ENCODE results near the gene LAG3. TPM values are rescaled to one million over a fixed set of nuclear protein-coding genes. Genes with fewer than 3 reads are reported as not detected.

Gene LAG3
- polyA plus RNA-seq, 1 of the 3 experiments (the other 2 are of a cell fraction): 0.72 TPM

DNA sequence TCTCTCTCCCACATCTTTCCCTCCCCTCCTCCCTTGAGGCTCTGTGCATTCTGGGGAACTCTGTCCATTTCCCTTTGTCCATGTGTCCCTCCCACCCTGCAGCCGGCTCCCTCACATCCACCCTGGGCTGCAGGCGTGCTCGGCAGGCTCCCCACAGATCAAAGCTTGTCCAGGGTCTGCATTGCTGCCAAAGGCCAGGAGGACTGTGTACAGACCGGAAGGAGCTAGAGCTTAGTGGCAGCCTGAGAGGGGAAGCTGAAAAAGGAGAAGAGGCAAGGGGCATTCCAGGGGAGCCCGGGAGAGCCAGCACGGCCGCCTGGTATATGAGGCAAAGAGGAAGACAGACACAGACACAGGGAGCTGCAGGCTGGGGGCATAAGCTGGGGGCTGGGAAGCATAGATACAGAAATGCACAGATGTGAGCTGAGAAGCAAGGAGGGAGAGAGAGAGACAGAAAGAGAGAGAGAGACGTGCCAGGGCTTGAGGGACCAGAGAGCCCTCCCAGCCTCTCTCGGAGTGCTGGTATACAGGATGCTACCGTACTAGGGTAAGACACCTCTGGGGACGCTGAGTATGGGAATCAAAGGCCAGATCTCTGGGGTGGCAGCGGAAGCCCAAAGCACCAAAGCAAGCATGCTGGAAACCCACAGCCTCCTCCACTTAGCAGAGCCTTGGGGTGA is 20.3 kb downstream of the LAG3 start:
- Histone ChIP-seq H4K20me1 (ENCODE audit: insufficient read depth) (no peaks in the 10 kb centered on the region), H3K9me2 (no peaks in the 10 kb centered on the region), H3F3A (replicated peaks; ENCODE audit: insufficient read depth) (no peaks in the 10 kb centered on the region), H3K4me1 (ENCODE audit: control insufficient read depth in 1 of 2, insufficient read depth in 2 of 2, low read depth in 1 of 2, low read length in 1 of 2) (peaks cover 0 to 9% of the 10 kb centered on the region in 2 experiments; a peak in 1 of 4 replicates), H3K4me3 (ENCODE audit: low read depth in 2 of 2, low read length in 1 of 2) (no peak overlapping the region), H3K4me2 (no peak overlapping the region), H3K79me2 (ENCODE audit: insufficient read depth) (no peaks in the 10 kb centered on the region), H2AFZ (ENCODE audit: low read depth) (0 out of 2 replicates have a peak overlapping the region, but pooled peaks have one; percentile 1), H3K9me3 (no peaks in the 10 kb centered on the region), H3K36me3 (replicated peaks in 1 of 2; ENCODE audit: control insufficient read depth in 1 of 2, insufficient read depth in 2 of 2, low read length in 1 of 2) (no peaks in the 10 kb centered on the region), H3K9ac (no peak overlapping the region), H3K27ac (ENCODE audit: low read depth in 2 of 2, low read length in 1 of 2) (no peak overlapping the region), H3K27me3 (ENCODE audit: insufficient read depth) (no peaks in the 10 kb centered on the region)
- DNase-seq: no peak
- TF ChIP-seq CTCF (IDR thresholded peaks at IDR 0.05): no peak
- TF ChIP-seq RFX5 (IDR thresholded peaks at IDR 0.05; ENCODE audit: low read length): no peak
- TF ChIP-seq EZH2phosphoT487 (IDR thresholded peaks at IDR 0.05; ENCODE audit: borderline replicate concordance, low read depth): no peak
- TF ChIP-seq TEAD4 (IDR thresholded peaks at IDR 0.05; ENCODE audit: borderline replicate concordance, insufficient read depth): no peak
- TF ChIP-seq TAF1 (IDR thresholded peaks at IDR 0.05; ENCODE audit: borderline replicate concordance, low read depth, low read length): no peak
- TF ChIP-seq USF2 (IDR thresholded peaks at IDR 0.05; ENCODE audit: borderline replicate concordance, low read depth, low read length): no peak
- no peak for TF ChIP-seq SIN3A (IDR thresholded peaks at IDR 0.05; ENCODE audit: borderline replicate concordance, low read depth, low read length)
- TF ChIP-seq RCOR1 (IDR thresholded peaks at IDR 0.05; ENCODE audit: low read length): no peak
- TF ChIP-seq FOXJ3 (CRISPR knock-in tag; IDR thresholded peaks at IDR 0.05): no peak
- TF ChIP-seq TCF12 (IDR thresholded peaks at IDR 0.05): no peak
- CTCF ChIA-PET: interaction anchor here (0.8 to 3.4 kb wide), 13 partner anchors 11 to 56 kb away, joined by 3 to 19 read pairs (median 4); partner anchors contain the start of genes MLF2 and P3H3
- POLR2A ChIA-PET: interaction anchor here (1.2 kb wide), 1 partner anchor 26 kb away, joined by 3 read pairs; the partner anchor contains the start of gene PTMS
- 63% methylated on average over 12 of the region's 12 CpGs for WGBS (ENCODE audit: low lambda C conversion rate)

GRCh38 chr12:6795088-6795487 is 22.8 kb downstream of the LAG3 start:
- H3K36me3 ChIP-seq (replicated peaks in 1 of 2; ENCODE audit: control insufficient read depth in 1 of 2, insufficient read depth in 2 of 2, low read length in 1 of 2): no peaks in the 10 kb centered on the region
- no peak overlapping the region for H3K4me3 ChIP-seq (ENCODE audit: low read depth in 2 of 2, low read length in 1 of 2)
- H3K27ac ChIP-seq (ENCODE audit: low read depth in 2 of 2, low read length in 1 of 2): no peak overlapping the region
- DNase-seq: no peak
- H3K9ac ChIP-seq: no peak overlapping the region
- no peaks in the 10 kb centered on the region for H4K20me1 ChIP-seq (ENCODE audit: insufficient read depth)
- no peaks in the 10 kb centered on the region for H3K9me3 ChIP-seq
- POLR2A ChIA-PET: interaction anchor here (0.7 to 1.0 kb wide), 2 partner anchors 26 to 56 kb away, joined by 3 to 5 read pairs; partner anchors contain the start of genes CDCA3 and GPR162
- no peak overlapping the region for H3K4me2 ChIP-seq
- no peaks in the 10 kb centered on the region for H3K79me2 ChIP-seq (ENCODE audit: insufficient read depth)
- peaks cover 0 to 9% of the 10 kb centered on the region in 2 experiments; a peak in 1 of 4 replicates for H3K4me1 ChIP-seq (ENCODE audit: control insufficient read depth in 1 of 2, insufficient read depth in 2 of 2, low read depth in 1 of 2, low read length in 1 of 2)
- no peaks in the 10 kb centered on the region for H3K27me3 ChIP-seq (ENCODE audit: insufficient read depth)
- no peak overlapping the region for H2AFZ ChIP-seq (ENCODE audit: low read depth)
- no peaks in the 10 kb centered on the region for H3K9me2 ChIP-seq
- H3F3A ChIP-seq (replicated peaks; ENCODE audit: insufficient read depth): no peaks in the 10 kb centered on the region
- TF ChIP-seq, protein P1, sequence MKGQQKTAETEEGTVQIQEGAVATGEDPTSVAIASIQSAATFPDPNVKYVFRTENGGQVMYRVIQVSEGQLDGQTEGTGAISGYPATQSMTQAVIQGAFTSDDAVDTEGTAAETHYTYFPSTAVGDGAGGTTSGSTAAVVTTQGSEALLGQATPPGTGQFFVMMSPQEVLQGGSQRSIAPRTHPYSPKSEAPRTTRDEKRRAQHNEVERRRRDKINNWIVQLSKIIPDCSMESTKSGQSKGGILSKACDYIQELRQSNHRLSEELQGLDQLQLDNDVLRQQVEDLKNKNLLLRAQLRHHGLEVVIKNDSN (IDR thresholded peaks at IDR 0.05; ENCODE audit: borderline replicate concordance, low read depth): no peak
- TF ChIP-seq NRF1 (IDR thresholded peaks at IDR 0.05; ENCODE audit: low read depth, low read length): no peak
- TF ChIP-seq FOXM1 (IDR thresholded peaks at IDR 0.05; ENCODE audit: low read depth): no peak
- 77% methylated on average over 2 of the region's 2 CpGs for WGBS (ENCODE audit: low lambda C conversion rate)
- CTCF ChIA-PET: interaction anchor here (0.6 to 1.9 kb wide), 5 partner anchors 12 to 43 kb away, joined by 3 to 10 read pairs (median 4); partner anchors contain the start of gene MLF2
